Stimulated activated CD4-positive, alpha-beta T cell treated with anti-CD3 and anti-CD28 coated beads, Interleukin-15, amount 100 ng/mL, for 24 hours (primary cell): ENCODE data around the gene BEST4.
"Not testable (repeated sequence)": the region's sequence is repeated elsewhere in the genome, so short reads cannot be mapped to it uniquely, and the experiment has no call there.

Experiments used
- DNase-seq: peaks from one replicate; pipeline ENCODE4 v3.0.0-alpha.2; 2020

Gene BEST4

GRCh38 chr1:44788120-44788860, at the start of gene BEST4:
TSS of gene BEST4 (minus strand) at chr1:44788170. CDS start at chr1:44787705, 465 bp downstream.
- no peak for DNase-seq

GRCh38 chr1:44835738-44836675, 48.0 kb upstream of the BEST4 start:
- peak; percentile 94 for DNase-seq

- no peak for DNase-seq
These were observed 46.4 kb upstream of the BEST4 start for GRCh38 chr1:44834328-44834727.

- DNase-seq, result no peak
These were observed 44.2 kb upstream of the BEST4 start for GRCh38 chr1:44832056-44832705.

- no peak for DNase-seq
These were observed 43.5 kb upstream of the BEST4 start for GRCh38 chr1:44831516-44831915.

- no peak for DNase-seq
These were observed 42.9 kb upstream of the BEST4 start for GRCh38 chr1:44830900-44831304.

GRCh38 chr1:44829506-44830384, 41.8 kb upstream of the BEST4 start:
- no peak for DNase-seq

GRCh38 chr1:44828841-44829440, 41.0 kb upstream of the BEST4 start:
- DNase-seq, result no peak

GRCh38 chr1:44828003-44828651, 40.2 kb upstream of the BEST4 start:
- no peak for DNase-seq

- peak; percentile 14 for DNase-seq
These were observed 39.4 kb upstream of the BEST4 start for GRCh38 chr1:44827197-44828002.

GRCh38 chr1:44826375-44827196, 38.6 kb upstream of the BEST4 start:
- no peak for DNase-seq

- DNase-seq, result not testable (repeated sequence)
These were observed 36.4 kb upstream of the BEST4 start for GRCh38 chr1:44824392-44824791.

GRCh38 chr1:44822981-44823451, 35.0 kb upstream of the BEST4 start:
- DNase-seq, result no peak

GRCh38 chr1:44822131-44822701, 34.2 kb upstream of the BEST4 start:
- no peak for DNase-seq

GRCh38 chr1:44821240-44821715, 33.3 kb upstream of the BEST4 start:
- DNase-seq, result no peak

- DNase-seq, result no peak
These were observed 32.6 kb upstream of the BEST4 start for GRCh38 chr1:44820328-44821239.

- DNase-seq, result peak; percentile 92
These were observed 31.8 kb upstream of the BEST4 start for GRCh38 chr1:44819608-44820327.
